Panc1 (cell line): ENCODE measurements around the gene CLCN6.

Experiments used
- CTCF ChIP-seq: fragments of 450-650 bp; IDR thresholded peaks from 2 replicates; pipeline ENCODE4 v1.5.1; 2017; ENCODE audit warnings: mild to moderate bottlenecking
- TCF7L2 ChIP-seq: IDR thresholded peaks from 2 replicates; pipeline ENCODE4 v1.6.1; 2011; ENCODE audit warnings: mild to moderate bottlenecking, low read depth, low read length, inconsistent platforms

- no peak for TF ChIP-seq CTCF
- TF ChIP-seq TCF7L2: no peak
These were observed 27.0 kb upstream of the CLCN6 start for GRCh38 chr1:11778844-11779623.
